Endothelial cell of umbilical vein (primary cell): ENCODE measurements around the gene RCOR1. TPM values are rescaled to one million over a fixed set of nuclear protein-coding genes. Genes with fewer than 3 reads are reported as not detected.

ENCODE experiments used
- BruUV-seq: library from RNA; stranded (reverse); fragments of 400-500 nt; replicated peaks from 2 replicates; lab custom pipeline; 2021; lab: Mats Ljungman, UMichigan
- CTCF ChIA-PET: fragments of 300-600, 350-600 bp; sonication (Branson Sonifier 250); formaldehyde crosslinking; loops from one replicate; lab custom pipeline; 2021; ENCODE audit warnings: antibody characterized with exemption, inconsistent platforms; lab: Charles Lee
- POLR2A ChIA-PET: fragments of 300-600, 350-600 bp; sonication (Branson Sonifier 250); formaldehyde crosslinking; loops from one replicate; lab custom pipeline; 2021; ENCODE audit warnings: antibody characterized with exemption, inconsistent platforms; lab: Charles Lee
- DNase-seq: peaks from one replicate; pipeline ENCODE4 v3.0.0-alpha.2; 2011; ENCODE audit warnings: low read depth, low spot score
- FAIRE-seq: peaks from 2 replicates; lab custom pipeline; 2011; peaks lifted over from hg19 to GRCh38; lab: Jason Lieb, UNC
- H2AFZ ChIP-seq: 2 replicates; pipeline ENCODE4 v1.6.0; 2012; ENCODE audit warnings: low read depth, low read length, control low read depth, inconsistent platforms
- H3K27ac ChIP-seq: 2 replicates; pipeline ENCODE4 v1.5.1; 2011; ENCODE audit warnings: low read depth, mild to moderate bottlenecking, control low read depth, low read length, moderate library complexity; ENCODE audit not compliant: insufficient read depth
- H3K27me3 ChIP-seq, 2 experiments: 2 replicates each; pipeline versions ENCODE4 v1.6.0 to v1.6.1; 2011; ENCODE audit warnings: low read length in 2 of 2, mixed read lengths in 1 of 2; ENCODE audit not compliant: control insufficient read depth in 2 of 2, insufficient read depth in 2 of 2
- H3K36me3 ChIP-seq, 2 experiments: 2 replicates in 1 of 2; 3 replicates in 1 of 2; pipeline ENCODE4 v1.5.1; 2011; ENCODE audit warnings: low read length in 2 of 2, mild to moderate bottlenecking in 1 of 2, moderate library complexity in 1 of 2; ENCODE audit not compliant: control insufficient read depth in 2 of 2, insufficient read depth in 2 of 2; ENCODE audit errors: extremely low read depth in 1 of 2
- H3K4me1 ChIP-seq: 3 replicates; pipeline ENCODE4 v1.5.1; 2011; ENCODE audit warnings: mild to moderate bottlenecking, low read length; ENCODE audit not compliant: control insufficient read depth, insufficient read depth; ENCODE audit errors: extremely low read depth
- H3K4me2 ChIP-seq: 2 replicates; pipeline ENCODE4 v1.6.1; 2011; ENCODE audit warnings: low read length, control low read depth, mixed read lengths; ENCODE audit not compliant: insufficient read depth
- H3K4me3 ChIP-seq, 3 experiments: fragments of 200-600 bp in 1 of 3; sonication (generic), shearing (Covaris generic) in 1 of 3; replicated peaks in 1 of 3; 2 replicates each; pipeline ENCODE4 v1.5.1; 2011 to 2016; ENCODE audit warnings: control low read depth in 3 of 3, low read length in 3 of 3, mild to moderate bottlenecking in 2 of 3, inconsistent platforms in 1 of 3, low read depth in 1 of 3, moderate library complexity in 1 of 3; ENCODE audit not compliant: insufficient read depth in 1 of 3
- H3K79me2 ChIP-seq: 2 replicates; pipeline ENCODE4 v1.6.0; 2012; ENCODE audit warnings: low read length, inconsistent platforms; ENCODE audit not compliant: control insufficient read depth, insufficient read depth
- H3K9ac ChIP-seq: replicated peaks from 2 replicates; pipeline ENCODE3; 2011; ENCODE audit warnings: low read length, control low read depth; ENCODE audit not compliant: insufficient read depth; ENCODE audit errors: extremely low read depth
- H3K9me1 ChIP-seq: replicated peaks from 3 replicates; pipeline ENCODE4 v1.6.0; 2011; ENCODE audit warnings: mild to moderate bottlenecking, low read length; ENCODE audit not compliant: control insufficient read depth, insufficient read depth; ENCODE audit errors: extremely low read depth
- H3K9me3 ChIP-seq: replicated peaks from 2 replicates; pipeline ENCODE4 v1.5.1; 2012; ENCODE audit warnings: low read length, inconsistent platforms; ENCODE audit not compliant: control insufficient read depth, insufficient read depth
- H4K20me1 ChIP-seq: replicated peaks from 2 replicates; pipeline ENCODE3; 2011; ENCODE audit warnings: mild to moderate bottlenecking, low read length; ENCODE audit not compliant: control insufficient read depth, insufficient read depth; ENCODE audit errors: extremely low read depth
- CTCF ChIP-seq, 2 donors: IDR thresholded peaks; 1 replicate in 1 of 2; 2 replicates in 1 of 2; pipeline ENCODE4 v1.5.1; 2011; ENCODE audit warnings: low read length in 2 of 2, mild to moderate bottlenecking in 2 of 2, moderate library complexity in 2 of 2, control low read depth in 1 of 2, inconsistent platforms in 1 of 2, low read depth in 1 of 2; ENCODE audit not compliant: insufficient read depth in 1 of 2; ENCODE audit errors: extremely low read depth in 1 of 2
- EZH2 ChIP-seq: IDR thresholded peaks from 2 replicates; pipeline ENCODE4 v1.6.1; 2012; ENCODE audit warnings: borderline replicate concordance, low read depth, mild to moderate bottlenecking, moderate library complexity, low read length, inconsistent platforms; ENCODE audit not compliant: severe bottlenecking
- FOS ChIP-seq: IDR thresholded peaks from 2 replicates; pipeline ENCODE4 v1.6.1; 2011; ENCODE audit warnings: mild to moderate bottlenecking, low read length, moderate library complexity, borderline replicate concordance; ENCODE audit not compliant: insufficient read depth
- GATA2 ChIP-seq: IDR thresholded peaks from 2 replicates; pipeline ENCODE4 v1.7.0; 2011; ENCODE audit warnings: low read depth, mild to moderate bottlenecking, moderate library complexity, mixed read lengths, low read length; ENCODE audit not compliant: insufficient read length, insufficient read depth
- JUN ChIP-seq: IDR thresholded peaks from 2 replicates; pipeline ENCODE4 v1.6.1; 2011; ENCODE audit warnings: borderline replicate concordance, low read depth; ENCODE audit not compliant: insufficient read length, insufficient read depth
- MYC ChIP-seq: IDR thresholded peaks from one replicate; pipeline ENCODE4 v1.6.1; 2011; ENCODE audit warnings: mild to moderate bottlenecking, low read depth, low read length
- POLR2A ChIP-seq: IDR thresholded peaks from 2 replicates; pipeline ENCODE4 v1.6.1; 2012; ENCODE audit warnings: low read depth, mild to moderate bottlenecking, control low read depth, low read length
- POLR2AphosphoS5 ChIP-seq: IDR thresholded peaks from 2 replicates; pipeline ENCODE4 v1.6.1; 2012; ENCODE audit warnings: low read depth, mild to moderate bottlenecking, control low read depth, low read length, moderate library complexity; ENCODE audit not compliant: insufficient read depth
- dilution Hi-C: fragments of 300-500 bp; cut with MboI; formaldehyde crosslinking; loops from one replicate; pipeline ENCODE4 v1.15.0; 2019; ENCODE audit warnings: low sequenced_read_pairs; ENCODE audit not compliant: extremely low pct_ligation_motif_present
- intact Hi-C: fragments of 100-400 bp; cut with micrococcal nuclease; formaldehyde crosslinking; loops from one replicate; pipeline ENCODE4 v1.10.0; 2022
- polyA plus RNA-seq, 4 experiments: library from polyadenylated mRNA; depleted of rRNA in 3 of 4; stranded (reverse) in 3 of 4; unstranded in 1 of 4; fragments of >200 nt; gene quantifications; 2 replicates each; pipeline versions ENCODE4 v1.2.1 to v1.2.3, GENCODE V29; 2011 to 2012; ENCODE audit warnings: missing spikeins in 1 of 4
- total RNA-seq: library from RNA; stranded (reverse); gene quantifications from 2 replicates; pipeline ENCODE4 v1.2.3, GENCODE V29; 2021
- TF ChIP-seq, protein P1 (sequence below): IDR thresholded peaks from 2 replicates; pipeline ENCODE4 v1.6.1; 2011; ENCODE audit not compliant: insufficient read depth, insufficient read length

The RCOR1 gene
- total and polyA plus RNA-seq, 2 donors (not counting 3 experiments of a cell fraction or from before 2014, with no cell fraction given) = 15.6 to 32.2 TPM

DNA sequence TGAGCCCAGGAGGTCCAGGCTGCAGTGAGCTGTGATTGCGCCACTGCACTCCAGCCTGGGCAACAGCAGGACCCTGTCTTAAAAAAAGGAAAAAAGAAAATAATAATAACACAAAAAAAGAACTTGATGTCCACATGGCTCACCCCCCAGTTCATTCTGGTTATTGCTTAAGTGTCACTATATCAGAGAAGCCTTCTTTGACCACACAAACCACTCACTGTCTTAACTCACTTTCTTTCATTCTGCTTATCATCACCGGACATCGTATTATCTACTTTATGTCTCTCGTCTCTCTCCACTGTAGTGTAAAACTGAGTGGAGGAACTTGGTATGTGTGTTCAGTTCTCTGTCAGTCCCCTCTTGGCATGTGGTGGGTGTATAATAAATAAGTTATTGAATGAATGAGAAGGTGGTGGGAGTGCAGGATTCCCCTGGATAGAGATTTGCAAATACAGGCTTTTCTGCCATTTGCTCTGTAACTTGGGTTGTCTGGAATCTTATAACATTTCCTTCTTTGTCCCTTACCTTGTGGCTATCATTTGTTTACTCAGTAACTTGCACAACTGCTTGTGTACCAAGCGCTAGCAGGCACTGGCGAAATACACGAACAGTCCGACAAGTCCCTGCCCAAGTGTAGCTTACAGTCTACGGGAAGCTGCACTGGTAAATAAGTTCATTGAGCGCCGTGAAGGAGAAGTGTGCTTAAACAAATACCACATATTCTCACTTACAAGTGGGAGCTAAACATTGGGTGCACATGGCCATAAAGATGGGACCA lies 98.2 kb downstream of the RCOR1 start:
- Histone ChIP-seq H2AFZ (no peak overlapping the region), H3K27ac (no peak overlapping the region), H3K4me1 (no peaks in the 10 kb centered on the region), H3K9ac (no peak overlapping the region), H3K9me3 (no peaks in the 10 kb centered on the region), H3K79me2 (peaks cover 34% of the 10 kb centered on the region), H3K4me2 (no peak overlapping the region), H3K4me3 (no peak overlapping the region), H3K36me3 (no peaks in the 10 kb centered on the region), H3K27me3 (no peaks in the 10 kb centered on the region), H3K9me1 (no peaks in the 10 kb centered on the region), H4K20me1 (peaks cover 2% of the 10 kb centered on the region)
- intact Hi-C loops (no loop called here), dilution Hi-C loops (no loop called here)
- TF ChIP-seq POLR2A (no peak), EZH2 (no peak), JUN (no peak), POLR2AphosphoS5 (no peak), MYC (no peak), CTCF (IDR thresholded peaks at IDR 0.05; ENCODE audit: extremely low read depth in 1 of 2, insufficient read depth in 1 of 2, low read depth in 1 of 2, low read length in 2 of 2) (no peak), FOS (no peak), GATA2 (no peak)
- TF ChIP-seq, protein P1, sequence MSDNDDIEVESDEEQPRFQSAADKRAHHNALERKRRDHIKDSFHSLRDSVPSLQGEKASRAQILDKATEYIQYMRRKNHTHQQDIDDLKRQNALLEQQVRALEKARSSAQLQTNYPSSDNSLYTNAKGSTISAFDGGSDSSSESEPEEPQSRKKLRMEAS = no peak
- DNase-seq = no peak
- no TSS peak for BruUV-seq
- ChIA-PET POLR2A (no interaction called here), CTCF (interaction anchor here (0.9 to 1.4 kb wide), 3 partner anchors 8 to 97 kb away, joined by 3 to 4 read pairs (median 3); no protein-coding TSS in a partner anchor)
- FAIRE-seq = no peak
